HG02973 (cell line): ENCODE measurements around the gene PF4V1.

Experiments
- ATAC-seq: cut with Tn5 transposase; IDR thresholded peaks from one replicate; pipeline ENCODE4 v1.9.1; 2021; ENCODE audit warnings: moderate library complexity; ENCODE audit not compliant: unreplicated experiment

The PF4V1 gene, protein sequence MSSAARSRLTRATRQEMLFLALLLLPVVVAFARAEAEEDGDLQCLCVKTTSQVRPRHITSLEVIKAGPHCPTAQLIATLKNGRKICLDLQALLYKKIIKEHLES

GRCh38 chr4:73853246-73853704, at the start of gene PF4V1:
TSS of gene PF4V1 (plus strand) at chr4:73853296. CDS start at chr4:73853363, 67 bp downstream.
- ATAC-seq, result no peak

- ATAC-seq, result no peak
These were observed 42.9 kb upstream of the PF4V1 start for GRCh38 chr4:73810191-73810590.

DNA sequence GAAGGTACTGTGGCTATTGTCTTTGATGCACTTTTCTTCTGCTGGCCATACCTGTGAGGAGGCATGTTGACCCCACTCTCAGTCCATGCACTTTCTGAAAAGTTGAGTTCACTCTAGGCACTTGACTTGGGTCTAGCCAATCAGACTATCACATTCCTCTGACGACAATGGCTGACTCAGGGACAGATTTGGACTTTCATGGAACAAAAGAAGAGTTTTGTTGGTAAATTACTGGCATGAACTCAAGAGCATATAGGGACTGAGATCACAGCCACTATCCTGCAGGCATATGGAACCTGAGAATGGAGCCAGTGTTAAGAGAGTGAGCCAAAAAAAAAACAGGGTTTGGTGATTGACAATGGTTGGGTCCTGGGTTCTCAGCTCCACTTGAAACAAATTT, 41.3 kb upstream of the PF4V1 start:
- ATAC-seq, result no peak

GRCh38 chr4:73814679-73815078, 38.4 kb upstream of the PF4V1 start:
- no peak for ATAC-seq

DNA sequence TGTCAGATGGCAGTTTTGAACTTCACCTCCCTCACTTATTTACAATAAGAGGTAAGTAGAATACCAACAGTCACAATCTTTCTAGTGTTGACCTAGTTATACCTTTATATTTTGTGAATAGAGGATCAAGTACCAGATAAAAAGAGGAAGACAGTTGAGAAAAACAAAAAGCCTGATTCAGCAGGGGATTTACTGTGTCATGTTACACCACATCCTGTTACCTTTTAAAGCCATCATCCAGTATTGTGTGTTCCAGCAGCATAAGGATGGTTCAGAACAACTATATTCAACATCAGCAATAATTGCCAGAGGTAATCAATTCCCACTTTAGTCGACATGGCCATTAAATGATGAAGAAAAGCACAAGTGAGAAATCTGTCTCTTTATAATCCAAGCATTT, 38.0 kb upstream of the PF4V1 start:
- no peak for ATAC-seq

GRCh38 chr4:73816814-73817213, 36.3 kb upstream of the PF4V1 start:
- ATAC-seq, result no peak

- ATAC-seq, result no peak
These were observed 35.8 kb upstream of the PF4V1 start for GRCh38 chr4:73817341-73817740.

- ATAC-seq, result no peak
These were observed 31.8 kb upstream of the PF4V1 start for GRCh38 chr4:73821325-73821724.

DNA sequence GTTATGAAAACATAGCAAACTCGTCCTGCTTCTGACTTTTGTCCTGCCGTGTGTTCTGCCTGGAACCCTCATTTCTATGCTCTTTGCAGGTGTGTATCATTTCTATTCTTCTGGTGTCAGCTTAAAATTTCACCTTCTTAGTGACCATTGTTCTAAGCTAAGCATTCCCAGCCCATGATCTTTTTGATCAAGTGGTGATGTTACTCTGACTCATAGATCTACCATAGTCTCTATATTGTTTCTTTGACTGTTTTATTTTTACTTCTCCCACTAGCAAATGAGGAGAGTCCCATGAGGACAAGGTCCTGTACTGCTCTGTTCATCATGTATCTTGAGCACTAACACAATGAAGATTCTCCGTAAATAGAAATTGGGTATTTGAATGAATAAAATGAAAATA, 30.7 kb upstream of the PF4V1 start:
- no peak for ATAC-seq

DNA sequence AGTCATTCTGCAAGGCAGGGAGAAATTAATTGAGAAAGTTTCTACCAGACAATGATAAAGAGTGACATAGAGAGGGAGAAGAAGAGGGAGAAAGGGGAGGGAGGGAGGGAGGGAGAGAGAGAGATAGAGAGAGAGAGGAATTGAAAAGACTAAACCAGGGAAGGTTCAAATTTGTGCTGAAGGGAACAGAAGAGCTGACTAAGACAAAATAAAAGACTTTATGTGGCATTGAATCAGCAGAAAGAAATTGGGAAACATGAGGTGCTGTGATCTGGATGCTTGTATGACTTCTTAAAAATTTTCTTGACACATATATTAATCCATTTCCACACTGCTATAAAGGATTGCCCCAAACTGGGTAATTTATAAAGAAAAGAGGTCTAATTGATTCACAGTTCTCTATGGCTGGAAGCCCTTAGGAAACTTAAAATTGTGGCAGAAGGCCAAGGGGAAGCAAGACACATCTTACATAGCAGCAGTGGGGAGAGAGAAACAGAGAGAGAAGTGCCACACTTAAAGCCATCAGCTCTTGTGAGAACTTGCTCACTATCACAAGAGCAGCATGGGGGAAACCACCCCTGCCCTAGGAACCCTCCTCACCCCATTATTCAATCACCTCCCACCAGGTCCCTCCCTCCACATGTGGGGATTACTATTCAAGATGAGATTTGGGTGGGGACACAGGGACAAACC, 30.1 kb upstream of the PF4V1 start:
- no peak for ATAC-seq

DNA sequence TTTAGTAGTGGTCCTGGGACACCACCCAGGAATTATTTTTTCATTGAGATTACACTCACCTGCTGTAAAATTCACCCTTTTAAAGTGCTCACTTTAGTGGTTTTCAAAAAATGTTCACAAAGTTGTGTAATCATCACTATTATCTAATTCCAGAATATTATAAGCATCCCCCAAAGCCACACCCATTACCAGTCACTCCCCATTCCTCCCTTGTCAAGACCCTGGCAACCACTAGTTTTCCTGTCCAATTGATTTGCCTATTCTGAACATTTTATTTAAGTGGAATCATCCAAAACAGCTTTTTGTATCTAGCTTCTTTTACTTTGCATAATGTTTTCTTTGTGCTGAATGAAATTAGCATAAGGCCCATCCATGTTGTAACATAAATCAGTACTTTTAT, 29.3 kb upstream of the PF4V1 start:
- ATAC-seq, result no peak

- ATAC-seq, result no peak
These were observed 24.1 kb upstream of the PF4V1 start for GRCh38 chr4:73828956-73829355.

- ATAC-seq, result no peak
These were observed 21.5 kb upstream of the PF4V1 start for GRCh38 chr4:73831569-73831968.

- ATAC-seq, result no peak
These were observed 20.4 kb upstream of the PF4V1 start for GRCh38 chr4:73832651-73833237.

DNA sequence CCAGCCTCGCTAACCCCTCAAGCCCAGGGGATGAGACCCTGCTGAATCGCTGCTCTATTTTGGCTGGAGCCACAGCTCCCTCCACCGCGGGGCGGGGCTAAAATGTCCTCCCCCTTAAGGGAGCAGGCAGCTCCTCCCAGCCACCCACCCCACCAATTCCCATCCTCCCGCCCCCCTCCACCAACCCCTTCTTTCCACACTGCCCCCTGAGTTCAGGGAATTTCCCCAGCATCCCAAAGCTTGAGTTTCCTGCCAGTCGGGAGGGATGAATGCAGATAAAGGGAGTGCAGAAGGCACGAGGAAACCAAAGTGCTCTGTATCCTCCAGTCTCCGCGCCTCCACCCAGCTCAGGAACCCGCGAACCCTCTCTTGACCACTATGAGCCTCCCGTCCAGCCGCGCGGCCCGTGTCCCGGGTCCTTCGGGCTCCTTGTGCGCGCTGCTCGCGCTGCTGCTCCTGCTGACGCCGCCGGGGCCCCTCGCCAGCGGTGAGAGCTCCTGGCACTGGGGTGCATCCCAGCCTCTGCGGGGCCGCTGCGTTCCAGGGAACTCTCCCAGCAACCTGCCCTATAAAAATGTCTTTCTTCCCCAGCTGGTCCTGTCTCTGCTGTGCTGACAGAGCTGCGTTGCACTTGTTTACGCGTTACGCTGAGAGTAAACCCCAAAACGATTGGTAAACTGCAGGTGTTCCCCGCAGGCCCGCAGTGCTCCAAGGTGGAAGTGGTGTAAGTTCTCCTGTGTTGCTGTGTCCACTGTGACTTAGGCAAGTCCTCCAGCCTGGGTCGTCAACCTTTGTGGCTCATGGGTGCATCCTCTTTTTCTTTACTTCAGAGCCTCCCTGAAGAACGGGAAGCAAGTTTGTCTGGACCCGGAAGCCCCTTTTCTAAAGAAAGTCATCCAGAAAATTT, 16.5 kb upstream of the PF4V1 start, which contains the start of gene CXCL6:
CXCL6 (plus strand) TSS at position 306 of the 907 bp plus-strand sequence; CDS start at position 379, 73 bp downstream.
- no peak for ATAC-seq

- ATAC-seq, result no peak
These were observed 14.0 kb upstream of the PF4V1 start for GRCh38 chr4:73839071-73839470.

GRCh38 chr4:73839715-73840114, 13.4 kb upstream of the PF4V1 start:
- no peak for ATAC-seq

GRCh38 chr4:73841243-73841925, 11.7 kb upstream of the PF4V1 start:
- no peak for ATAC-seq

DNA sequence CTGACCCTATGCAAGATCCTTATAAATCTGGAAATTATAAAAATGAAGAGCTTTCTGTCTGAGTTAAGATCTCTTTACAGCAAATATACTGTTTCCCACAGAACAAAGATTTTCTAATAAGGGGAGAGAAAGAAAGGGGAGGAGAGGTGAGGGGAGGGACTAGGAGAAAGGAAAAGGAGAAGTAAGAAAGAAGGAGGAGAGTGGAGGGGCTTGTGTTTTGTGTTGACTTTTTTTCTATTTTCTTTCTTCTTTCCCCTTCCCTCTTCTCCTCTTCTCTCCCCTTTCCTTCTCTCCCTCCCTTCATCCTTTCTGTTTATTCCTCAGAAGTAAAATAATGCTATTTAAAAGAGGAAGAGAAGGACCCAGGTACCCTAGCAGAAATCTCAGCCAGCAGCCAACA, 10.4 kb upstream of the PF4V1 start:
- no peak for ATAC-seq

GRCh38 chr4:73843369-73843768, 9.7 kb upstream of the PF4V1 start:
- ATAC-seq, result no peak

GRCh38 chr4:73844345-73844744, 8.8 kb upstream of the PF4V1 start:
- ATAC-seq, result no peak
